OCI-M2 (cell line): Measurements from ENCODE around the gene FANCD2OS.
"Not testable (repeated sequence)": the region's sequence is repeated elsewhere in the genome, so short reads cannot be mapped to it uniquely, and the experiment has no call there.

Experiments
- DNase-seq: peaks from one replicate; lab custom pipeline; 2025; ENCODE audit not compliant: unreplicated experiment; lab: John Stamatoyannopoulos, UW

The FANCD2OS gene

DNA sequence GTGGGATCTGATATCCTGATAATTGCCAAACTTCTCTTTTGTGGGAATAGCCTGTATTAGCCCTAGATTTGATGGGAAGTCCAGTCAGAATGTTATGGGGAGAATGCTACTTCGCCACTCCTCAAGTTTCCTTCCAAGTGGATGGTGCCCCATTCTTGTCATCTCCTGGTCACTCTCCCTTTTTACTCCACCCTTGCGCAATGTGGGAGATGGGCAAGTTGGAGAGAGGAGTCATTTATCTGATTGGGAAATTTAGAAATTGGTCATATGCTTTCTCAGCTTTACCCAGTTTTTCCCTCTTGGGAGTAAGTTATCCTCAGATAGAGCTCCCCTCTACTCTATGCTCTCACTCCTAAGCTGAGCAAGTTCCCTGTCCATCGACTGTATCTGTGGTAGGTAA lies 14.4 kb downstream of the FANCD2OS start:
- no peak for DNase-seq

- not testable (repeated sequence) for DNase-seq
These were observed 16.7 kb downstream of the FANCD2OS start for GRCh38 chr3:10091387-10091786.

DNA sequence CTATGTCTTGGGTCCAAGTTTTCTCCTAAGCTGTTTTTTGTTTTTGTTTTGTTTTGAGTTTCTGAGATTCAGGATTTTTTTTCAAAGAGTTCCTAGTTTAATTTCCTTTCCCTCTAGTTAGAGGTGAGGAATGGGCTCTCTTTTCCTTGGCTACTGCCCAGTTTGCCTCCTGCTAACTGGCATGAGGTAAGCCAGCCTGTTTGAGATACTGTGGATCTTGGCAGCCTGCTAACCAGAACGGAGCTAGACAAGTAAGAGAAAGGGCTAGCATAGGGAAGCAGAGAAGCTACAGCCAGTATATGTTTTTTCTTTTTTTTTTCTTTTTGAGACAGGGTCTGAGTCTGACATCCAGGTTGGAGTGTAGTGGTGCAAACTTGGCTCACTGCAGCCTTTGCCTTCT lies 17.3 kb downstream of the FANCD2OS start:
- DNase-seq, result not testable (repeated sequence)

DNA sequence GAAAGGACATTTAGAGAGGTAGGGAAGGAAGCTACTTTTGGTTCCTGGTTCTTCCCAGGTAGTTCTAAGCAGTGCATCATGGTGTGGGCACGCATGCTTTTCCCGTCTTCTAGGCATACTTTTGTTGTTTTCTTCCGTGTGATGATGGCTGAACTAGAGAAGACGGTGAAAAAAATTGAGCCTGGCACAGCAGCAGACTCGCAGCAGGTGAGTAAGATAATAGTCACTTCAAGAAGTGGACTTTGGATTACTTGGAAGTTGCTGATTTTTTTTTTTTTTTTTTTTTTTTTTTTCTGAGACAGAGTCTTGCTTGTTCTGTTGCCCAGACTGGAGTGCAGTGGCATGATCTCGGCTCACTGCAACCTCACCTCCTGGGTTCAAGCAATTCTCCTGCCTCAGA lies 17.9 kb downstream of the FANCD2OS start:
- no peak for DNase-seq

DNA sequence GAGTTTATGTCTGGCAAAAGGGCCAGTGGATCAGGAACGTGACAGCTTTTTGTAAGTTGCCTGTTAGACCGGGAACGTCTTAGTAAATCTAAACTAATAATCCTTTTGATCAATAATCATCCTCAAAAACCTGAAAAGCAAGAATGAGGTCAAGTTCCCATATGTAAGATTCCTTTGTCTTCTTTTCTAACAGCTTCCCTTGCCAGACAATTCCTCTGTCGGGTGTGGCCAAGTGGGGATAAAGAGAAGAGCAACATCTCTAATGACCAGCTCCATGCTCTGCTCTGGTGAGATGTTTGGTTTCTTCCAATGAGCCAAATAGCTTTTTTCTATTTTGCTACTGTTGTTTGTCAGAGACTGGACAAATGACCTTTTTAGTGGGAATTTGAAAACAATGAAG lies 19.8 kb downstream of the FANCD2OS start:
- DNase-seq, result no peak

GRCh38 chr3:10085738-10086137 lies 22.3 kb downstream of the FANCD2OS start:
- DNase-seq, result no peak

- DNase-seq, result no peak
These were observed 26.2 kb downstream of the FANCD2OS start for GRCh38 chr3:10081871-10082270.

DNA sequence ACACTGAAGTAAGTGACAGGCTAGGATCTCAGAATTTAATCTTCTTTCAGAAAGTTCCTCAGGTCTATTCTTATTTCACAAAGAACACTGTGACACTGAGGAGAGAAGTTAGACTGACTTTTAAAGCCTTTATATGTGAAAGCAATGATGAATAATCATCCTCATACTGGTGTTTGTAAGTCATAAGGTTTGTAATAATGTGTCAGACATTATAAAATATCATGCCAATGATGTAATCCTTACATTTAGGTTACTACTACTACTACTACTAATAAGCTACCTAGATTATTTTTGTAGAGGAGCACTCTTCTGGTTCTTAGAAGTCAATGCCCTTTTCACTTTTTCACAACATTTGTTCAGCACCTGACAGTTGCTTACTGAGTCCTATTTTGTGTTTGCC lies 33.4 kb downstream of the FANCD2OS start:
- DNase-seq, result no peak

GRCh38 chr3:10070077-10070476 lies 38.0 kb downstream of the FANCD2OS start:
- not testable (repeated sequence) for DNase-seq

GRCh38 chr3:10055097-10055496 lies 53.0 kb downstream of the FANCD2OS start:
- no peak for DNase-seq
